Trophoblast cell (in vitro differentiated cells and primary cell): ENCODE results near the gene FBLIM1.
A peak's percentile ranks its signal among the peaks of the same experiment; 100 is the strongest.

ENCODE experiments used
- DNase-seq, 2 donors: peaks; one replicate each; pipeline ENCODE4 v3.0.0-alpha.2; 2016
- H2AFZ ChIP-seq: 2 replicates; pipeline ENCODE4 v1.6.1; 2013; ENCODE audit warnings: low read length, moderate library complexity, mild to moderate bottlenecking; ENCODE audit not compliant: insufficient read depth, poor library complexity
- H2AK5ac ChIP-seq: 2 replicates; pipeline ENCODE4 v1.6.1; 2013; ENCODE audit warnings: mild to moderate bottlenecking, low read length
- H2BK120ac ChIP-seq: 2 replicates; pipeline ENCODE4 v1.6.1; 2013; ENCODE audit warnings: low read length, mild to moderate bottlenecking, moderate library complexity; ENCODE audit not compliant: insufficient read depth, poor library complexity
- H2BK12ac ChIP-seq: 2 replicates; pipeline ENCODE4 v1.6.1; 2013; ENCODE audit warnings: mild to moderate bottlenecking, low read length, moderate library complexity
- H2BK5ac ChIP-seq: 2 replicates; pipeline ENCODE4 v1.6.1; 2013; ENCODE audit warnings: low read length, low read depth, moderate library complexity, mild to moderate bottlenecking; ENCODE audit not compliant: poor library complexity
- H3K14ac ChIP-seq: 2 replicates; pipeline ENCODE4 v1.6.1; 2013; ENCODE audit warnings: mild to moderate bottlenecking, low read length
- H3K18ac ChIP-seq: 2 replicates; pipeline ENCODE4 v1.6.1; 2013; ENCODE audit warnings: mild to moderate bottlenecking, low read length
- H3K23ac ChIP-seq: 2 replicates; pipeline ENCODE4 v1.6.1; 2013; ENCODE audit warnings: low read length
- H3K27ac ChIP-seq: 2 replicates; pipeline ENCODE4 v1.5.1; 2013; ENCODE audit warnings: low read depth, mild to moderate bottlenecking, inconsistent platforms, low read length, moderate library complexity
- H3K27me3 ChIP-seq: 2 replicates; pipeline ENCODE4 v1.6.1; 2013; ENCODE audit warnings: inconsistent platforms, mild to moderate bottlenecking, low read length, moderate library complexity; ENCODE audit not compliant: insufficient read depth
- H3K36me3 ChIP-seq, 2 experiments: 1 replicate in 1 of 2; 2 replicates in 1 of 2; pipeline ENCODE4 v1.6.1; 2013; ENCODE audit warnings: low read length in 2 of 2, mild to moderate bottlenecking in 2 of 2, moderate library complexity in 1 of 2; ENCODE audit not compliant: insufficient read depth in 2 of 2, control insufficient read depth in 1 of 2
- H3K4ac ChIP-seq: 2 replicates; pipeline ENCODE4 v1.6.1; 2013; ENCODE audit warnings: low read depth, mild to moderate bottlenecking, low read length, moderate library complexity
- H3K4me1 ChIP-seq, 2 experiments: 1 replicate in 1 of 2; 2 replicates in 1 of 2; pipeline ENCODE4 v1.6.1; 2013; ENCODE audit warnings: low read length in 2 of 2, mild to moderate bottlenecking in 2 of 2, moderate library complexity in 1 of 2; ENCODE audit not compliant: insufficient read depth in 2 of 2, control insufficient read depth in 1 of 2
- H3K4me2 ChIP-seq: 2 replicates; pipeline ENCODE4 v1.6.1; 2013; ENCODE audit warnings: inconsistent platforms, mild to moderate bottlenecking, low read length, moderate library complexity
- H3K4me3 ChIP-seq: 2 replicates; pipeline ENCODE4 v1.5.1; 2013; ENCODE audit warnings: mild to moderate bottlenecking, low read depth, low read length, inconsistent platforms
- H3K79me1 ChIP-seq: one replicate; pipeline ENCODE4 v1.6.1; 2013; ENCODE audit warnings: low read length
- H3K79me2 ChIP-seq: 2 replicates; pipeline ENCODE4 v1.6.1; 2013; ENCODE audit warnings: low read length, mild to moderate bottlenecking; ENCODE audit not compliant: control insufficient read depth, insufficient read depth, poor library complexity
- H3K9ac ChIP-seq: 2 replicates; pipeline ENCODE4 v1.6.1; 2013; ENCODE audit warnings: mild to moderate bottlenecking, low read length
- H3K9me3 ChIP-seq: 2 replicates; pipeline ENCODE4 v1.6.1; 2013; ENCODE audit warnings: low read depth, mild to moderate bottlenecking, control low read depth, inconsistent platforms, low read length; ENCODE audit not compliant: insufficient read depth
- H4K12ac ChIP-seq: 2 replicates; pipeline ENCODE4 v1.6.1; 2013; ENCODE audit warnings: low read depth, mild to moderate bottlenecking, low read length, moderate library complexity
- H4K8ac ChIP-seq: 2 replicates; pipeline ENCODE4 v1.6.1; 2013; ENCODE audit warnings: low read depth, mild to moderate bottlenecking, low read length, moderate library complexity
- H4K91ac ChIP-seq: one replicate; pipeline ENCODE4 v1.6.1; 2013; ENCODE audit warnings: low read depth, mild to moderate bottlenecking, low read length, moderate library complexity
- WGBS: extraction: QIAGEN DNeasy Blood & Tissue Kit; methylation state at CpG from one replicate; pipeline ENCODE4 v1.1.7; 2013; ENCODE audit warnings: missing lambda C conversion rate; ENCODE audit not compliant: insufficient read length, insufficient coverage; ENCODE audit errors: extremely low coverage; 5-methylcytosine and 5-hydroxymethylcytosine counted together

The FBLIM1 gene

GRCh38 chr1:15797614-15798390, 39.2 kb downstream of the FBLIM1 start:
- peak overlapping the region; percentile 32 for H3K18ac ChIP-seq
- peak overlapping the region; percentile 29 for H2BK120ac ChIP-seq
- H2AFZ ChIP-seq, result no peak overlapping the region
- H2AK5ac ChIP-seq, result peak overlapping the region; percentile 25
- no peaks in the 10 kb centered on the region for H3K9me3 ChIP-seq
- H4K91ac ChIP-seq, result peak overlapping the region; percentile 77
- H3K79me1 ChIP-seq, result peaks cover 26% of the 10 kb centered on the region
- H3K36me3 ChIP-seq, result no peaks in the 10 kb centered on the region
- H3K27ac ChIP-seq, result no peak overlapping the region
- H3K4me2 ChIP-seq, result no peak overlapping the region
- no peak overlapping the region for H3K9ac ChIP-seq
- no peak overlapping the region for H2BK5ac ChIP-seq
- WGBS, result no CpG with 5 or more reads among the region's 14 CpGs
- no peaks in the 10 kb centered on the region for H3K79me2 ChIP-seq
- H4K12ac ChIP-seq, result no peak overlapping the region
- no peaks in the 10 kb centered on the region for H3K27me3 ChIP-seq
- peak overlapping the region; percentile 6 for H3K14ac ChIP-seq
- H2BK12ac ChIP-seq, result peak overlapping the region; percentile 41
- H3K23ac ChIP-seq, result no peak overlapping the region
- peaks cover 28 to 43% of the 10 kb centered on the region in 2 experiments for H3K4me1 ChIP-seq
- peak overlapping the region; percentile 4 for H3K4ac ChIP-seq
- DNase-seq, result peak; percentile 84 to 90
- no peak overlapping the region for H4K8ac ChIP-seq
- no peak overlapping the region for H3K4me3 ChIP-seq

GRCh38 chr1:15799004-15799867, 40.6 kb downstream of the FBLIM1 start:
- H2BK120ac ChIP-seq, result peak overlapping the region; percentile 82
- H4K8ac ChIP-seq, result peak overlapping the region; percentile 7
- H2AFZ ChIP-seq, result no peak overlapping the region
- peaks cover 28 to 43% of the 10 kb centered on the region in 2 experiments for H3K4me1 ChIP-seq
- no peaks in the 10 kb centered on the region for H3K79me2 ChIP-seq
- no peaks in the 10 kb centered on the region for H3K27me3 ChIP-seq
- no peaks in the 10 kb centered on the region for H3K9me3 ChIP-seq
- H3K79me1 ChIP-seq, result peaks cover 24% of the 10 kb centered on the region
- no peaks in the 10 kb centered on the region for H3K36me3 ChIP-seq
- DNase-seq, result peak; percentile 94 to 96
- H2BK5ac ChIP-seq, result peak overlapping the region; percentile 81
- no peak overlapping the region for H3K4ac ChIP-seq
- no peak overlapping the region for H4K12ac ChIP-seq
- H2AK5ac ChIP-seq, result peak overlapping the region; percentile 35
- peak overlapping the region; percentile 60 for H3K4me2 ChIP-seq
- no peak overlapping the region for H3K4me3 ChIP-seq
- peak overlapping the region; percentile 16 for H3K14ac ChIP-seq
- H3K27ac ChIP-seq, result peak overlapping the region; percentile 84
- H3K23ac ChIP-seq, result no peak overlapping the region
- peak overlapping the region; percentile 63 for H2BK12ac ChIP-seq
- no CpG with 5 or more reads among the region's 9 CpGs for WGBS
- H3K9ac ChIP-seq, result no peak overlapping the region
- peak overlapping the region; percentile 56 for H4K91ac ChIP-seq
- H3K18ac ChIP-seq, result peak overlapping the region; percentile 26

- H3K4ac ChIP-seq, result no peak overlapping the region
- no CpG with 5 or more reads among the region's 22 CpGs for WGBS
Observed at GRCh38 chr1:15799928-15800835, 41.6 kb downstream of the FBLIM1 start.

More at GRCh38 chr1:15799928-15800835, 41.6 kb downstream of the FBLIM1 start:
- peaks cover 28 to 40% of the 10 kb centered on the region in 2 experiments for H3K4me1 ChIP-seq
- H3K36me3 ChIP-seq, result no peaks in the 10 kb centered on the region
- H4K12ac ChIP-seq, result no peak overlapping the region
- peak overlapping the region; percentile 63 for H2BK12ac ChIP-seq
- H3K27me3 ChIP-seq, result no peaks in the 10 kb centered on the region
- H3K4me3 ChIP-seq, result no peak overlapping the region
- H4K91ac ChIP-seq, result peak overlapping the region; percentile 56
- H3K23ac ChIP-seq, result no peak overlapping the region
- no peak overlapping the region for H2AFZ ChIP-seq
- H3K9ac ChIP-seq, result no peak overlapping the region
- H4K8ac ChIP-seq, result peak overlapping the region; percentile 7
- peak; percentile 99 for DNase-seq
- no peaks in the 10 kb centered on the region for H3K79me2 ChIP-seq
- peak overlapping the region; percentile 26 for H3K18ac ChIP-seq
- H2AK5ac ChIP-seq, result no peak overlapping the region
- peak overlapping the region; percentile 82 for H2BK120ac ChIP-seq
- H3K79me1 ChIP-seq, result peaks cover 22% of the 10 kb centered on the region
- peak overlapping the region; percentile 84 for H3K27ac ChIP-seq
- H2BK5ac ChIP-seq, result peak overlapping the region; percentile 81
- H3K4me2 ChIP-seq, result peak overlapping the region; percentile 60
- H3K14ac ChIP-seq, result peak overlapping the region; percentile 16
- no peaks in the 10 kb centered on the region for H3K9me3 ChIP-seq
